Keratinocyte (primary cell): Measurements from ENCODE around the gene CSRP3. TPM values are rescaled to one million over a fixed set of nuclear protein-coding genes. Genes with fewer than 3 reads are reported as not detected.

Source experiments
- polyA plus RNA-seq, 5 experiments: library from polyadenylated mRNA; depleted of rRNA in 3 of 5; stranded (reverse) in 3 of 5; stranded (forward) in 1 of 5; unstranded in 1 of 5; fragments of >200 nt; gene quantifications; 1 replicate in 1 of 5; 2 replicates in 3 of 5; 3 replicates in 1 of 5; pipeline versions ENCODE4 v1.2.1 to v1.2.3, GENCODE V29; 2011 to 2012; ENCODE audit warnings: missing spikeins in 2 of 5, low read depth in 1 of 5, low replicate concordance in 1 of 5

The CSRP3 gene
- polyA plus RNA-seq, 1 donor (not counting 4 experiments of a cell fraction or from before 2014, with no cell fraction given) = not detected

Other genes starting within 250 kb of the CSRP3 start
- gene MRGPRX2, start 141.3 kb downstream of the CSRP3 start, polyA plus RNA-seq = not detected in 3 replicates
- 14.6 to 24.1 TPM (median 18.2 TPM) in 3 replicates for gene ZDHHC13, start 84.8 kb downstream of the CSRP3 start, polyA plus RNA-seq
- gene E2F8, start 39.0 kb upstream of the CSRP3 start, polyA plus RNA-seq = 0.39 to 2.4 TPM (median 2.0 TPM) in 3 replicates